HG03520 (cell line): Measurements from ENCODE around the gene CCM2.

Experiments used
- ATAC-seq: cut with Tn5 transposase; IDR thresholded peaks from one replicate; pipeline ENCODE4 v1.9.1; 2021; ENCODE audit warnings: mild to moderate bottlenecking, moderate library complexity; ENCODE audit not compliant: unreplicated experiment

CCM2 gene

GRCh38 chr7:45078125-45078681 is 78.2 kb downstream of the CCM2 start:
- no peak for ATAC-seq

GRCh38 chr7:45080265-45080957 is 80.4 kb downstream of the CCM2 start:
- no peak for ATAC-seq

- no peak for ATAC-seq
These were observed 81.1 kb downstream of the CCM2 start for GRCh38 chr7:45080958-45081669.

GRCh38 chr7:45081670-45081974 is 81.6 kb downstream of the CCM2 start:
- no peak for ATAC-seq

- no peak for ATAC-seq
These were observed 82.2 kb downstream of the CCM2 start for GRCh38 chr7:45082031-45082830.

GRCh38 chr7:45082831-45083331 is 82.9 kb downstream of the CCM2 start:
- no peak for ATAC-seq

GRCh38 chr7:45084336-45084735 is 84.3 kb downstream of the CCM2 start:
- no peak for ATAC-seq

- ATAC-seq: no peak
These were observed 85.1 kb downstream of the CCM2 start for GRCh38 chr7:45084901-45085618.

- ATAC-seq: no peak
These were observed 85.7 kb downstream of the CCM2 start for GRCh38 chr7:45085619-45086200.

GRCh38 chr7:45086331-45087065 is 86.5 kb downstream of the CCM2 start:
- no peak for ATAC-seq

- no peak for ATAC-seq
These were observed 87.5 kb downstream of the CCM2 start for GRCh38 chr7:45087301-45088145.

GRCh38 chr7:45088146-45088701 is 88.2 kb downstream of the CCM2 start:
- ATAC-seq: no peak

- no peak for ATAC-seq
These were observed 88.9 kb downstream of the CCM2 start, which contains the start of gene NACAD for GRCh38 chr7:45088821-45089340. Gene NACAD, minus strand, starts transcription at chr7:45088969. Its CDS starts 75 bp downstream, at chr7:45088894.

GRCh38 chr7:45089341-45089891 is 89.4 kb downstream of the CCM2 start:
- ATAC-seq: no peak

- no peak for ATAC-seq
These were observed 92.3 kb downstream of the CCM2 start for GRCh38 chr7:45092100-45092930.

GRCh38 chr7:45092931-45093235 is 92.9 kb downstream of the CCM2 start:
- ATAC-seq: no peak
